GM23338 (cell line): ENCODE measurements around the gene ARHGAP9. TPM values are rescaled to one million over a fixed set of nuclear protein-coding genes. Genes with fewer than 3 reads are reported as not detected.

Experiments
- ATAC-seq: fragments of 200-7000 bp; cut with Tn5 transposase; 3 replicates; pipeline ENCODE4 v1.9.1; 2020
- DNase-seq: peaks from one replicate; pipeline ENCODE4 v3.0.0-alpha.2; 2015; ENCODE audit warnings: low spot score
- H2AFZ ChIP-seq: fragments of 200-600 bp; sonication (generic); 2 replicates; pipeline ENCODE4 v1.8.0; 2016; ENCODE audit warnings: antibody characterized with exemption, mild to moderate bottlenecking, moderate library complexity
- H3F3A ChIP-seq: fragments of 200-600 bp; sonication (generic); replicated peaks from 2 replicates; pipeline ENCODE4 v1.8.0; 2017; ENCODE audit warnings: antibody characterized with exemption, mixed run types, low read depth
- H3K27ac ChIP-seq: fragments of 200-600 bp; sonication (generic); 2 replicates; pipeline ENCODE4 v1.6.1; 2016; ENCODE audit warnings: low read depth
- H3K27me3 ChIP-seq: fragments of 200-600 bp; sonication (generic); 2 replicates; pipeline ENCODE4 v1.8.0; 2016; ENCODE audit warnings: mild to moderate bottlenecking, mixed run types, moderate library complexity; ENCODE audit not compliant: insufficient read depth
- H3K36me3 ChIP-seq: fragments of 200-600 bp; sonication (generic); 2 replicates; pipeline ENCODE4 v1.8.0; 2016; ENCODE audit warnings: mild to moderate bottlenecking; ENCODE audit not compliant: insufficient read depth
- H3K4me1 ChIP-seq: fragments of 200-600 bp; sonication (generic); 2 replicates; pipeline ENCODE4 v1.8.0; 2016; ENCODE audit warnings: mild to moderate bottlenecking, moderate library complexity; ENCODE audit not compliant: insufficient read depth
- H3K4me2 ChIP-seq: fragments of 200-600 bp; sonication (generic); 2 replicates; pipeline ENCODE4 v1.7.1; 2017; ENCODE audit warnings: mixed run types
- H3K4me3 ChIP-seq: fragments of 200-600 bp; sonication (generic); 2 replicates; pipeline ENCODE4 v1.6.1; 2016; ENCODE audit warnings: mixed run types
- H3K79me2 ChIP-seq: fragments of 200-600 bp; sonication (generic); replicated peaks from 2 replicates; pipeline ENCODE4 v1.8.0; 2017; ENCODE audit warnings: mild to moderate bottlenecking; ENCODE audit not compliant: insufficient read depth
- H3K9me2 ChIP-seq: fragments of 200-600 bp; sonication (generic); 2 replicates; pipeline ENCODE4 v1.8.0; 2017; ENCODE audit not compliant: insufficient read depth
- H4K20me1 ChIP-seq: fragments of 200-600 bp; sonication (generic); replicated peaks from 2 replicates; pipeline ENCODE4 v1.8.0; 2017; ENCODE audit warnings: mild to moderate bottlenecking; ENCODE audit not compliant: insufficient read depth
- H3K27ac Mint-ChIP-seq: 2 replicates; pipeline ENCODE4 v1.8.0; 2020; ENCODE audit warnings: inconsistent platforms, mild to moderate bottlenecking, moderate library complexity, mixed read lengths
- H3K27me3 Mint-ChIP-seq: 3 replicates; pipeline ENCODE4 v1.8.0; 2022; ENCODE audit warnings: low read depth, mild to moderate bottlenecking, moderate library complexity, mixed read lengths, inconsistent platforms; ENCODE audit not compliant: insufficient read depth, poor library complexity
- H3K36me3 Mint-ChIP-seq: 3 replicates; pipeline ENCODE4 v1.8.0; 2021; ENCODE audit warnings: low read depth, mild to moderate bottlenecking, inconsistent platforms, moderate library complexity, mixed read lengths
- H3K4me1 Mint-ChIP-seq: 3 replicates; pipeline ENCODE4 v1.8.0; 2020; ENCODE audit warnings: mild to moderate bottlenecking, inconsistent platforms, mixed read lengths
- H3K4me3 Mint-ChIP-seq: 3 replicates; pipeline ENCODE4 v1.8.0; 2021; ENCODE audit warnings: moderate library complexity, mild to moderate bottlenecking, inconsistent platforms, mixed read lengths
- H3K9me3 Mint-ChIP-seq: 3 replicates; pipeline ENCODE4 v1.8.0; 2020; ENCODE audit warnings: moderate library complexity, mild to moderate bottlenecking, inconsistent platforms, mixed read lengths
- CREB1 ChIP-seq: fragments of 250-450 bp; sonication (Bioruptor Pico); IDR thresholded peaks from 2 replicates; pipeline ENCODE4 v1.5.0; 2020; ENCODE audit warnings: low read depth, mild to moderate bottlenecking, moderate library complexity
- EZH2 ChIP-seq: fragments of 200-600 bp; sonication (generic); IDR thresholded peaks from one replicate; pipeline ENCODE4 v1.8.0; 2017; ENCODE audit warnings: antibody characterized with exemption, mild to moderate bottlenecking, low read depth; ENCODE audit not compliant: unreplicated experiment
- EZH2phosphoT487 ChIP-seq: fragments of 200-600 bp; sonication (generic); IDR thresholded peaks from one replicate; pipeline ENCODE4 v1.8.1; 2018; ENCODE audit warnings: antibody characterized with exemption; ENCODE audit not compliant: unreplicated experiment
- JUNB ChIP-seq: IDR thresholded peaks from one replicate; pipeline ENCODE4 v1.6.1; 2016; ENCODE audit warnings: antibody characterized with exemption; ENCODE audit not compliant: unreplicated experiment
- NANOG ChIP-seq: IDR thresholded peaks from 2 replicates; pipeline ENCODE4 v1.6.1; 2016; ENCODE audit warnings: antibody characterized with exemption, borderline replicate concordance
- STAT1 ChIP-seq: IDR thresholded peaks from one replicate; pipeline ENCODE4 v1.6.1; 2016; ENCODE audit warnings: antibody characterized with exemption; ENCODE audit not compliant: unreplicated experiment
- ZNF114 ChIP-seq: fragments of 250-450 bp; sonication (Bioruptor Pico); IDR thresholded peaks from 2 replicates; pipeline ENCODE4 v1.5.0; 2020; ENCODE audit warnings: mild to moderate bottlenecking, moderate library complexity
- ZNF331 ChIP-seq: fragments of 250-450 bp; sonication (Bioruptor Pico); IDR thresholded peaks from 2 replicates; pipeline ENCODE4 v1.5.0; 2020; ENCODE audit warnings: low read depth, mild to moderate bottlenecking, moderate library complexity
- polyA plus RNA-seq: library from polyadenylated mRNA; unstranded; fragments of >200 nt; fragmentation: Nextera tagmentation; extraction: Ambion mirVana; gene quantifications from 2 replicates; pipeline ENCODE4 v1.2.1, GENCODE V29; 2016
- total RNA-seq: library from RNA; depleted of rRNA; stranded (reverse); fragments of >200 nt; shearing (Covaris generic); gene quantifications from 2 replicates; pipeline ENCODE4 v1.2.3, GENCODE V29; 2014
- TF ChIP-seq, protein P1 (sequence below): IDR thresholded peaks from 2 replicates; pipeline ENCODE4 v1.6.1; 2016; ENCODE audit warnings: antibody characterized with exemption
- TF ChIP-seq, protein P2 (sequence below), 2 experiments: fragments of 200-600 bp in 1 of 2; sonication (generic) in 1 of 2; conservative IDR thresholded peaks; 2 replicates each; pipeline versions ENCODE4 v1.5.1 to v1.6.1; 2016 to 2017; ENCODE audit warnings: antibody characterized with exemption in 2 of 2, low read depth in 2 of 2, mild to moderate bottlenecking in 2 of 2, moderate library complexity in 1 of 2
- TF ChIP-seq, protein P3 (sequence below): fragments of 250-450 bp; sonication (Bioruptor Pico); IDR thresholded peaks from 2 replicates; pipeline ENCODE4 v1.5.0; 2020; ENCODE audit warnings: mild to moderate bottlenecking, moderate library complexity

Gene ARHGAP9
- total and polyA plus RNA-seq, 2 experiments from 2014 or later: 4.5 to 7.1 TPM

DNA sequence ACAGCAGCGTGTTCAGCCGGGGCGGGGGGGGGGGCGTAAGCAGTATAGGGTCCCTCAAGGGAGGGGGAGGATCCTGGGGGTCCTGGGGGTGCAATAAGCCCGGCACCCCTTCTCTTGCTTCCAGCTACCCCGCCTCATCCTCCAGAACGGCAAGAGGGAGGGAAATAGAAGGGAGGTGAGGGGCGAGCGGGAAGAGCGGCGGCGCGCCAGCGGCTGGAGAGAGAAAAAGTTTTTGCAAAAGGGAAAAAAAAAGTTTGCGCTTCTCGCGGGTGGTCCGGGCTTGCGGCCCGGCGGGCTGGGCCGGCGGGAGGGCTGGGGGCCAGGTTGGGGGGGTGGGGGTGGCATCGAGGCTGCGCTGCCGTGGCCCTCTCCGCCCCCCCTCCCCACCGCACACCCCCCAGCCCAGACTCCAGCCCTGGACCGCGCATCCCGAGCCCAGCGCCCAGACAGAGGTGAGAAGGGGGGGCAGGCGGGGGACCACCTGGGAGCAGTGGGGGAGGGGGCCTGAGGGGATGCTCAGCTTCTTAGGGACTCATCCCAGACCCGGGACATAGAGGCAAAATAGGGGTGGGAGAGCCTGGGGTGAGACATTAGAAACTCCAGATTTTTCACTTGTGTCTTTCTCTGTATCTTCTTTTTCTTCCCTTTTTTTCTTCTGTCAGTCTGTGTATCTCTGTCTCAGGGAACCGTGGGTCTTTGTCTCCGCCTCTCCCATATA, 19.8 kb downstream of the ARHGAP9 start, which contains the start of gene GLI1:
TSS of gene GLI1 (plus strand) at position 36 of the 718 bp plus-strand sequence. CDS start 3,907 bp downstream, outside the sequence.
- Histone ChIP-seq H3K4me3 (peak within 1 kb of the TSS; percentile 97), H3K27ac (peak within 1 kb of the TSS; percentile 100), H3K4me1 (peaks cover 35% of the 10 kb centered on the region), H4K20me1 (no peaks in the 10 kb centered on the region; the same call in 1 of the 2 replicates), H3F3A (peaks cover 25% of the 10 kb centered on the region), H2AFZ (no peak within 1 kb of the TSS), H3K36me3 (no peaks in the 10 kb centered on the region), H3K4me2 (peak within 1 kb of the TSS; percentile 100), H3K27me3 (no peaks in the 10 kb centered on the region), H3K79me2 (peaks cover 23% of the 10 kb centered on the region), H3K9me2 (no peaks in the 10 kb centered on the region)
- DNase-seq (peak; percentile 71), ATAC-seq (no peak; the same call in 2 of the 3 replicates)
- TF ChIP-seq ZNF114 (CRISPR knock-in tag): no peak
- Mint-ChIP-seq H3K27ac (peak within 1 kb of the TSS; percentile 98), H3K36me3 (peaks cover 28% of the 10 kb centered on the region), H3K9me3 (no peaks in the 10 kb centered on the region; the same call in 2 of the 3 replicates), H3K4me3 (peak within 1 kb of the TSS; percentile 82), H3K27me3 (peaks cover 45% of the 10 kb centered on the region), H3K4me1 (peaks cover 46% of the 10 kb centered on the region)

DNA sequence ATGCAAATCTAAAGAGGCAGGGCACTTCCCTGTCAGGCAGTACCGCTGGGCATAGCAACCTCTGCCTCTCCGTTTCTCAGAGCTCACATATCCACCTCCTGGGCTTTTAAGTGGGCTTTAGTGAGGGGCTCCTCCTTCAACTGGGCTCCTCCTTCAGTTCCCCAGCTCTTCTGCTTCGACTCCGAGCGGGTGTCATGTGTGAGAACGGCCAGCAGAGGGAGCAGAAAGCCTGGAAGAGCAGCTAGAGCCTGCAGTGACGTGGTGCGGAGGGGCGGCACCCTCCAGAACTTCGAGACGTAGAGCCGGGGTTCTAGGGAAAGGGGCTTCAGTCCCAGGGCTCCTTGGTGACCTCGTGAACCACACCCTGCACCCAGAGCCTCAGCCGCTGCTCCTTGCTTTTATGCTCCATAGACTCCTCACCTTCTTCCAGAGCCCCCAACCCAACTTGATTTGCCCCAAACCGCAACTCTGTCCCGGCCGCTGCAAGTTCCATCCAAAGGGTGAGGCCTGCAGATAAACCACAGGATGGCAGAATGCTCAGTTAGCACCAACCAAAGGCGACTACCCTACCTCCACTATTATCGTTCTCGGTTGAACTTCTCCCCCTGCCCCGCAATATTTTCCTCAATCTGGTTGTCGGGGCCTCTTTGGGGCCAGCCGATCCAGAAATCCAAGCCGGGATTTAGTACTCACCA, 20.5 kb downstream of the ARHGAP9 start:
- Histone ChIP-seq H3K9me2 (no peaks in the 10 kb centered on the region), H3F3A (peaks cover 25% of the 10 kb centered on the region), H4K20me1 (no peaks in the 10 kb centered on the region; the same call in 1 of the 2 replicates), H3K27ac (peak overlapping the region; percentile 83), H3K4me2 (peak overlapping the region; percentile 100), H2AFZ (no peak overlapping the region), H3K79me2 (peaks cover 23% of the 10 kb centered on the region), H3K27me3 (no peaks in the 10 kb centered on the region), H3K4me3 (peak overlapping the region; percentile 97), H3K36me3 (no peaks in the 10 kb centered on the region), H3K4me1 (peaks cover 40% of the 10 kb centered on the region)
- ATAC-seq: peak; percentile 18
- Mint-ChIP-seq H3K9me3 (no peaks in the 10 kb centered on the region), H3K4me3 (peak overlapping the region; percentile 82), H3K36me3 (peaks cover 23% of the 10 kb centered on the region), H3K4me1 (peaks cover 52% of the 10 kb centered on the region), H3K27ac (peak overlapping the region; percentile 98), H3K27me3 (peaks cover 45% of the 10 kb centered on the region)
- DNase-seq: peak; percentile 99
- TF ChIP-seq EZH2 (peak; percentile 33), ZNF331 (no peak), STAT1 (no peak), EZH2phosphoT487 (no peak), CREB1 (peak; percentile 91), JUNB (no peak), NANOG (no peak)
- TF ChIP-seq, protein P1, sequence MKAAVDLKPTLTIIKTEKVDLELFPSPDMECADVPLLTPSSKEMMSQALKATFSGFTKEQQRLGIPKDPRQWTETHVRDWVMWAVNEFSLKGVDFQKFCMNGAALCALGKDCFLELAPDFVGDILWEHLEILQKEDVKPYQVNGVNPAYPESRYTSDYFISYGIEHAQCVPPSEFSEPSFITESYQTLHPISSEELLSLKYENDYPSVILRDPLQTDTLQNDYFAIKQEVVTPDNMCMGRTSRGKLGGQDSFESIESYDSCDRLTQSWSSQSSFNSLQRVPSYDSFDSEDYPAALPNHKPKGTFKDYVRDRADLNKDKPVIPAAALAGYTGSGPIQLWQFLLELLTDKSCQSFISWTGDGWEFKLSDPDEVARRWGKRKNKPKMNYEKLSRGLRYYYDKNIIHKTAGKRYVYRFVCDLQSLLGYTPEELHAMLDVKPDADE: no peak
- TF ChIP-seq, protein P2, sequence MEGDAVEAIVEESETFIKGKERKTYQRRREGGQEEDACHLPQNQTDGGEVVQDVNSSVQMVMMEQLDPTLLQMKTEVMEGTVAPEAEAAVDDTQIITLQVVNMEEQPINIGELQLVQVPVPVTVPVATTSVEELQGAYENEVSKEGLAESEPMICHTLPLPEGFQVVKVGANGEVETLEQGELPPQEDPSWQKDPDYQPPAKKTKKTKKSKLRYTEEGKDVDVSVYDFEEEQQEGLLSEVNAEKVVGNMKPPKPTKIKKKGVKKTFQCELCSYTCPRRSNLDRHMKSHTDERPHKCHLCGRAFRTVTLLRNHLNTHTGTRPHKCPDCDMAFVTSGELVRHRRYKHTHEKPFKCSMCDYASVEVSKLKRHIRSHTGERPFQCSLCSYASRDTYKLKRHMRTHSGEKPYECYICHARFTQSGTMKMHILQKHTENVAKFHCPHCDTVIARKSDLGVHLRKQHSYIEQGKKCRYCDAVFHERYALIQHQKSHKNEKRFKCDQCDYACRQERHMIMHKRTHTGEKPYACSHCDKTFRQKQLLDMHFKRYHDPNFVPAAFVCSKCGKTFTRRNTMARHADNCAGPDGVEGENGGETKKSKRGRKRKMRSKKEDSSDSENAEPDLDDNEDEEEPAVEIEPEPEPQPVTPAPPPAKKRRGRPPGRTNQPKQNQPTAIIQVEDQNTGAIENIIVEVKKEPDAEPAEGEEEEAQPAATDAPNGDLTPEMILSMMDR (conservative IDR thresholded peaks at IDR 0.05; ENCODE audit: low read depth in 2 of 2): peak; percentile 88 to 95
- TF ChIP-seq, protein P3, sequence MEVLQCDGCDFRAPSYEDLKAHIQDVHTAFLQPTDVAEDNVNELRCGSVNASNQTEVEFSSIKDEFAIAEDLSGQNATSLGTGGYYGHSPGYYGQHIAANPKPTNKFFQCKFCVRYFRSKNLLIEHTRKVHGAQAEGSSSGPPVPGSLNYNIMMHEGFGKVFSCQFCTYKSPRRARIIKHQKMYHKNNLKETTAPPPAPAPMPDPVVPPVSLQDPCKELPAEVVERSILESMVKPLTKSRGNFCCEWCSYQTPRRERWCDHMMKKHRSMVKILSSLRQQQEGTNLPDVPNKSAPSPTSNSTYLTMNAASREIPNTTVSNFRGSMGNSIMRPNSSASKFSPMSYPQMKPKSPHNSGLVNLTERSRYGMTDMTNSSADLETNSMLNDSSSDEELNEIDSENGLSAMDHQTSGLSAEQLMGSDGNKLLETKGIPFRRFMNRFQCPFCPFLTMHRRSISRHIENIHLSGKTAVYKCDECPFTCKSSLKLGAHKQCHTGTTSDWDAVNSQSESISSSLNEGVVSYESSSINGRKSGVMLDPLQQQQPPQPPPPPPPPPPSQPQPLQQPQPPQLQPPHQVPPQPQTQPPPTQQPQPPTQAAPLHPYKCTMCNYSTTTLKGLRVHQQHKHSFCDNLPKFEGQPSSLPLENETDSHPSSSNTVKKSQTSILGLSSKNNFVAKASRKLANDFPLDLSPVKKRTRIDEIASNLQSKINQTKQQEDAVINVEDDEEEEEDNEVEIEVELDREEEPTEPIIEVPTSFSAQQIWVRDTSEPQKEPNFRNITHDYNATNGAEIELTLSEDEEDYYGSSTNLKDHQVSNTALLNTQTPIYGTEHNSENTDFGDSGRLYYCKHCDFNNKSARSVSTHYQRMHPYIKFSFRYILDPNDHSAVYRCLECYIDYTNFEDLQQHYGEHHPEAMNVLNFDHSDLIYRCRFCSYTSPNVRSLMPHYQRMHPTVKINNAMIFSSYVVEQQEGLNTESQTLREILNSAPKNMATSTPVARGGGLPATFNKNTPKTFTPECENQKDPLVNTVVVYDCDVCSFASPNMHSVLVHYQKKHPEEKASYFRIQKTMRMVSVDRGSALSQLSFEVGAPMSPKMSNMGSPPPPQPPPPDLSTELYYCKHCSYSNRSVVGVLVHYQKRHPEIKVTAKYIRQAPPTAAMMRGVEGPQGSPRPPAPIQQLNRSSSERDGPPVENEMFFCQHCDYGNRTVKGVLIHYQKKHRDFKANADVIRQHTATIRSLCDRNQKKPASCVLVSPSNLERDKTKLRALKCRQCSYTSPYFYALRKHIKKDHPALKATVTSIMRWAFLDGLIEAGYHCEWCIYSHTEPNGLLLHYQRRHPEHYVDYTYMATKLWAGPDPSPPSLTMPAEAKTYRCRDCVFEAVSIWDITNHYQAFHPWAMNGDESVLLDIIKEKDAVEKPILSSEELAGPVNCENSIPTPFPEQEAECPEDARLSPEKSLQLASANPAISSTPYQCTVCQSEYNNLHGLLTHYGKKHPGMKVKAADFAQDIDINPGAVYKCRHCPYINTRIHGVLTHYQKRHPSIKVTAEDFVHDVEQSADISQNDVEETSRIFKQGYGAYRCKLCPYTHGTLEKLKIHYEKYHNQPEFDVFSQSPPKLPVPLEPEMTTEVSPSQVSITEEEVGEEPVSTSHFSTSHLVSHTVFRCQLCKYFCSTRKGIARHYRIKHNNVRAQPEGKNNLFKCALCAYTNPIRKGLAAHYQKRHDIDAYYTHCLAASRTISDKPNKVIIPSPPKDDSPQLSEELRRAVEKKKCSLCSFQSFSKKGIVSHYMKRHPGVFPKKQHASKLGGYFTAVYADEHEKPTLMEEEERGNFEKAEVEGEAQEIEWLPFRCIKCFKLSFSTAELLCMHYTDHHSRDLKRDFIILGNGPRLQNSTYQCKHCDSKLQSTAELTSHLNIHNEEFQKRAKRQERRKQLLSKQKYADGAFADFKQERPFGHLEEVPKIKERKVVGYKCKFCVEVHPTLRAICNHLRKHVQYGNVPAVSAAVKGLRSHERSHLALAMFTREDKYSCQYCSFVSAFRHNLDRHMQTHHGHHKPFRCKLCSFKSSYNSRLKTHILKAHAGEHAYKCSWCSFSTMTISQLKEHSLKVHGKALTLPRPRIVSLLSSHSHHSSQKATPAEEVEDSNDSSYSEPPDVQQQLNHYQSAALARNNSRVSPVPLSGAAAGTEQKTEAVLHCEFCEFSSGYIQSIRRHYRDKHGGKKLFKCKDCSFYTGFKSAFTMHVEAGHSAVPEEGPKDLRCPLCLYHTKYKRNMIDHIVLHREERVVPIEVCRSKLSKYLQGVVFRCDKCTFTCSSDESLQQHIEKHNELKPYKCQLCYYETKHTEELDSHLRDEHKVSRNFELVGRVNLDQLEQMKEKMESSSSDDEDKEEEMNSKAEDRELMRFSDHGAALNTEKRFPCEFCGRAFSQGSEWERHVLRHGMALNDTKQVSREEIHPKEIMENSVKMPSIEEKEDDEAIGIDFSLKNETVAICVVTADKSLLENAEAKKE (CRISPR knock-in tag): no peak
